HCT116 (cell line): ENCODE data around the gene PRKN. TPM values are rescaled to one million over a fixed set of nuclear protein-coding genes. Genes with fewer than 3 reads are reported as not detected.

Experiments
- ATAC-seq: fragments of 200-7000 bp; cut with Tn5 transposase; 2 replicates; pipeline ENCODE4 v1.9.1; 2020; ENCODE audit warnings: mild to moderate bottlenecking, moderate library complexity
- BruUV-seq: library from RNA; stranded (reverse); fragments of 400-500 nt; replicated peaks from 2 replicates; lab custom pipeline; 2021; lab: Mats Ljungman, UMichigan
- CTCF ChIA-PET: fragments of 300-600 bp; sonication (Branson Sonifier 250); formaldehyde crosslinking; loops from one replicate; lab custom pipeline; 2021; ENCODE audit warnings: antibody characterized with exemption; lab: Charles Lee
- POLR2A ChIA-PET: fragments of 300-600, 350-600 bp; sonication (Branson Sonifier 250); formaldehyde crosslinking; loops from one replicate; lab custom pipeline; 2021; ENCODE audit warnings: antibody characterized with exemption; lab: Charles Lee
- RAD21 ChIA-PET, 2 experiments: fragments of 300-600 bp; sonication (Branson Sonifier 250); formaldehyde crosslinking; loops; one replicate each; lab custom pipeline; 2023; ENCODE audit warnings: low total read pairs in 2 of 2; ENCODE audit not compliant: uncharacterized antibody in 2 of 2, unreplicated experiment in 2 of 2, low non-redundant PET in 1 of 2; lab: Charles Lee
- DNase-seq: peaks from one replicate; pipeline ENCODE4 v3.0.0-alpha.2; 2010; ENCODE audit warnings: low read depth, low spot score
- H2AFZ ChIP-seq: fragments of 200-600 bp; shearing (Covaris generic), sonication (generic); 2 replicates; pipeline ENCODE4 v1.6.1; 2017; ENCODE audit warnings: low read depth, mixed run types, mixed read lengths, antibody characterized with exemption, low read length; ENCODE audit not compliant: poor library complexity, severe bottlenecking
- H3K27ac ChIP-seq: 2 replicates; pipeline ENCODE4 v1.5.1; 2012; ENCODE audit warnings: low read depth, low read length
- H3K27me3 ChIP-seq: fragments of 200-600 bp; sonication (generic); 2 replicates; pipeline ENCODE4 v1.6.1; 2016; ENCODE audit warnings: mixed run types, low read length, mixed read lengths; ENCODE audit not compliant: insufficient read depth
- H3K36me3 ChIP-seq, 2 experiments: fragments of 200-500 bp in 1 of 2; fragments of 200-600 bp in 1 of 2; sonication (Bioruptor generic) in 1 of 2; sonication (generic) in 1 of 2; 2 replicates each; pipeline versions ENCODE4 v1.5.1 to v1.6.1; 2014 to 2016; ENCODE audit warnings: low read length in 2 of 2, inconsistent platforms in 1 of 2, mixed read lengths in 1 of 2, mixed run types in 1 of 2; ENCODE audit not compliant: insufficient read depth in 2 of 2, control insufficient read depth in 1 of 2
- H3K4me1 ChIP-seq, 2 experiments: fragments of 200-600 bp in 1 of 2; sonication (generic) in 1 of 2; 2 replicates each; pipeline versions ENCODE4 v1.5.1 to v1.6.1; 2012 to 2017; ENCODE audit warnings: low read length in 2 of 2, inconsistent platforms in 1 of 2, mild to moderate bottlenecking in 1 of 2, mixed read lengths in 1 of 2, mixed run types in 1 of 2, moderate library complexity in 1 of 2; ENCODE audit not compliant: insufficient read depth in 2 of 2, control insufficient read depth in 1 of 2
- H3K4me2 ChIP-seq: fragments of 200-600 bp; sonication (generic); 2 replicates; pipeline ENCODE4 v1.6.1; 2017; ENCODE audit warnings: mixed run types, low read length, mixed read lengths
- H3K4me3 ChIP-seq, 2 experiments: fragments of 200-600 bp in 1 of 2; sonication (generic) in 1 of 2; replicated peaks in 1 of 2; 2 replicates each; pipeline ENCODE4 v1.5.1; 2011 to 2016; ENCODE audit warnings: low read length in 2 of 2, control low read depth in 1 of 2, low read depth in 1 of 2, mild to moderate bottlenecking in 1 of 2, mixed read lengths in 1 of 2, mixed run types in 1 of 2
- H3K79me2 ChIP-seq: fragments of 200-600 bp; sonication (generic); 2 replicates; pipeline ENCODE4 v1.6.1; 2017; ENCODE audit warnings: mild to moderate bottlenecking, mixed run types, low read length, moderate library complexity, mixed read lengths; ENCODE audit not compliant: insufficient read depth
- H3K9ac ChIP-seq: fragments of 200-600 bp; sonication (generic); 2 replicates; pipeline ENCODE4 v1.6.1; 2016; ENCODE audit warnings: low read length, mixed read lengths
- H3K9me2 ChIP-seq: fragments of 200-600 bp; sonication (generic), shearing (Covaris generic); 2 replicates; pipeline ENCODE4 v1.6.1; 2017; ENCODE audit warnings: mixed run types, mild to moderate bottlenecking, moderate library complexity; ENCODE audit not compliant: insufficient read depth
- H3K9me3 ChIP-seq, 2 experiments: fragments of 200-500 bp in 1 of 2; fragments of 200-600 bp in 1 of 2; sonication (Bioruptor generic) in 1 of 2; sonication (generic) in 1 of 2; 2 replicates each; pipeline ENCODE4 v1.6.1; 2014 to 2017; ENCODE audit warnings: low read length in 2 of 2, mixed read lengths in 2 of 2, inconsistent platforms in 1 of 2, low read depth in 1 of 2, mild to moderate bottlenecking in 1 of 2, mixed run types in 1 of 2, moderate library complexity in 1 of 2; ENCODE audit not compliant: control insufficient read depth in 1 of 2, insufficient read depth in 1 of 2
- H4K20me1 ChIP-seq: fragments of 200-600 bp; sonication (generic), shearing (Covaris generic); 2 replicates; pipeline ENCODE4 v1.6.1; 2017; ENCODE audit warnings: mixed run types, mild to moderate bottlenecking, moderate library complexity; ENCODE audit not compliant: insufficient read depth
- ATF3 ChIP-seq: IDR thresholded peaks from 2 replicates; pipeline ENCODE4 v1.6.1; 2012
- EGR1 ChIP-seq: IDR thresholded peaks from 2 replicates; pipeline ENCODE4 v1.6.1; 2012; ENCODE audit warnings: low read depth
- ELF1 ChIP-seq: IDR thresholded peaks from 2 replicates; pipeline ENCODE4 v1.6.1; 2012; ENCODE audit warnings: low read depth, borderline replicate concordance
- JUND ChIP-seq: IDR thresholded peaks from 2 replicates; pipeline ENCODE4 v1.6.1; 2012
- MAX ChIP-seq: IDR thresholded peaks from 2 replicates; pipeline ENCODE4 v1.6.1; 2012
- POLR2A ChIP-seq: IDR thresholded peaks from 2 replicates; pipeline ENCODE4 v1.7.0; 2011; ENCODE audit warnings: borderline replicate concordance; ENCODE audit not compliant: insufficient read depth, insufficient read length; ENCODE audit errors: extremely low read depth
- POLR2AphosphoS5 ChIP-seq: IDR thresholded peaks from 2 replicates; pipeline ENCODE4 v1.6.1; 2011; ENCODE audit warnings: mild to moderate bottlenecking, low read depth, low read length, moderate library complexity
- RAD21 ChIP-seq: IDR thresholded peaks from 2 replicates; pipeline ENCODE4 v1.6.1; 2012; ENCODE audit warnings: low read depth, mild to moderate bottlenecking
- REST ChIP-seq: IDR thresholded peaks from 2 replicates; pipeline ENCODE4 v1.6.1; 2012; ENCODE audit warnings: low read depth
- SIN3A ChIP-seq: IDR thresholded peaks from 2 replicates; pipeline ENCODE4 v1.6.1; 2012; ENCODE audit warnings: low read depth
- SP1 ChIP-seq: IDR thresholded peaks from 2 replicates; pipeline ENCODE4 v1.6.1; 2012; ENCODE audit warnings: low read depth
- TCF7L2 ChIP-seq: IDR thresholded peaks from 2 replicates; pipeline ENCODE4 v1.7.0; 2011; ENCODE audit warnings: borderline replicate concordance, inconsistent platforms; ENCODE audit not compliant: insufficient read depth, insufficient read length; ENCODE audit errors: extremely low read depth
- YY1 ChIP-seq: IDR thresholded peaks from 2 replicates; pipeline ENCODE4 v1.6.1; 2011; ENCODE audit warnings: low read length, low read depth, moderate library complexity, mild to moderate bottlenecking; ENCODE audit not compliant: insufficient replicate concordance; ENCODE audit errors: extremely low read depth
- ZFX ChIP-seq: fragments of 450-650 bp; IDR thresholded peaks from 2 replicates; pipeline ENCODE4 v1.6.1; 2017
- ZNF274 ChIP-seq: fragments of 200-500 bp; sonication (Bioruptor generic); IDR thresholded peaks from 2 replicates; pipeline ENCODE4 v1.6.1; 2014; ENCODE audit warnings: mild to moderate bottlenecking, low read depth, low read length, inconsistent platforms
- intact Hi-C: fragments of 100-400 bp; cut with micrococcal nuclease; formaldehyde crosslinking; loops from 2 replicates; pipeline ENCODE4 v1.10.0; 2022
- total RNA-seq: library from RNA; stranded (reverse); gene quantifications from one replicate; pipeline ENCODE4 v1.2.1, GENCODE V29; 2021; ENCODE audit not compliant: unreplicated experiment

Gene PRKN
- total RNA-seq, 1 experiment from 2014 or later = 2.6 TPM

GRCh38 chr6:162373868-162374267, 353.7 kb downstream of the PRKN start:
- ATAC-seq (no peak), DNase-seq (no peak)
- ChIA-PET POLR2A (no interaction called here), RAD21 (no interaction called here), CTCF (no interaction called here)
- Histone ChIP-seq H3K79me2 (no peaks in the 10 kb centered on the region), H3K36me3 (no peaks in the 10 kb centered on the region), H3K4me3 (no peak overlapping the region), H3K9me2 (no peaks in the 10 kb centered on the region), H3K9me3 (no peaks in the 10 kb centered on the region), H3K9ac (no peak overlapping the region), H4K20me1 (no peaks in the 10 kb centered on the region), H3K27me3 (no peaks in the 10 kb centered on the region), H3K4me2 (no peak overlapping the region), H3K4me1 (no peaks in the 10 kb centered on the region), H3K27ac (no peak overlapping the region), H2AFZ (no peak overlapping the region)
- TF ChIP-seq EGR1 (no peak), JUND (no peak), MAX (no peak), SP1 (no peak)
- intact Hi-C loops = no loop called here
- no TSS peak for BruUV-seq

- ChIA-PET CTCF (no interaction called here), POLR2A (no interaction called here), RAD21 (no interaction called here)
- Histone ChIP-seq H3K4me2 (no peak overlapping the region), H3K27ac (no peak overlapping the region), H4K20me1 (no peaks in the 10 kb centered on the region), H2AFZ (no peak overlapping the region), H3K4me1 (no peaks in the 10 kb centered on the region), H3K36me3 (no peaks in the 10 kb centered on the region), H3K9ac (no peak overlapping the region), H3K9me2 (no peaks in the 10 kb centered on the region), H3K4me3 (no peak overlapping the region), H3K27me3 (no peaks in the 10 kb centered on the region), H3K79me2 (no peaks in the 10 kb centered on the region), H3K9me3 (no peaks in the 10 kb centered on the region)
- DNase-seq (no peak), ATAC-seq (no peak)
- BruUV-seq = no TSS peak
- intact Hi-C loops = no loop called here
- TF ChIP-seq ATF3 = no peak
- no peak for TF ChIP-seq ELF1
- no peak for TF ChIP-seq RAD21
- no peak for TF ChIP-seq REST
- TF ChIP-seq SIN3A = no peak
- TF ChIP-seq TCF7L2 = no peak
- TF ChIP-seq ZFX = no peak
- TF ChIP-seq MAX = no peak
- TF ChIP-seq ZNF274 = no peak
- TF ChIP-seq POLR2A = no peak
- no peak for TF ChIP-seq YY1
- TF ChIP-seq SP1 = no peak
- no peak for TF ChIP-seq POLR2AphosphoS5
- TF ChIP-seq EGR1 = no peak
- TF ChIP-seq JUND = no peak
Observed at GRCh38 chr6:162373192-162373591, 354.4 kb downstream of the PRKN start.
